Suprapubic skin (tissue), 3 donors: ENCODE data around the gene FARS2.

ENCODE experiments used
- EP300 ChIP-seq: sonication (generic); formaldehyde crosslinking; IDR thresholded peaks from one replicate; pipeline ENCODE4 v1.6.1; 2017; ENCODE audit warnings: antibody characterized with exemption
- TF ChIP-seq, protein P1 (sequence below), 2 donors: fragments of 200-600 bp in 1 of 2; fragments of 450-650 bp in 1 of 2; sonication (generic) in 1 of 2; IDR thresholded peaks; one replicate each; pipeline ENCODE4 v1.5.1; 2016 to 2019; ENCODE audit warnings: antibody characterized with exemption in 2 of 2, mild to moderate bottlenecking in 1 of 2, moderate library complexity in 1 of 2

DNA sequence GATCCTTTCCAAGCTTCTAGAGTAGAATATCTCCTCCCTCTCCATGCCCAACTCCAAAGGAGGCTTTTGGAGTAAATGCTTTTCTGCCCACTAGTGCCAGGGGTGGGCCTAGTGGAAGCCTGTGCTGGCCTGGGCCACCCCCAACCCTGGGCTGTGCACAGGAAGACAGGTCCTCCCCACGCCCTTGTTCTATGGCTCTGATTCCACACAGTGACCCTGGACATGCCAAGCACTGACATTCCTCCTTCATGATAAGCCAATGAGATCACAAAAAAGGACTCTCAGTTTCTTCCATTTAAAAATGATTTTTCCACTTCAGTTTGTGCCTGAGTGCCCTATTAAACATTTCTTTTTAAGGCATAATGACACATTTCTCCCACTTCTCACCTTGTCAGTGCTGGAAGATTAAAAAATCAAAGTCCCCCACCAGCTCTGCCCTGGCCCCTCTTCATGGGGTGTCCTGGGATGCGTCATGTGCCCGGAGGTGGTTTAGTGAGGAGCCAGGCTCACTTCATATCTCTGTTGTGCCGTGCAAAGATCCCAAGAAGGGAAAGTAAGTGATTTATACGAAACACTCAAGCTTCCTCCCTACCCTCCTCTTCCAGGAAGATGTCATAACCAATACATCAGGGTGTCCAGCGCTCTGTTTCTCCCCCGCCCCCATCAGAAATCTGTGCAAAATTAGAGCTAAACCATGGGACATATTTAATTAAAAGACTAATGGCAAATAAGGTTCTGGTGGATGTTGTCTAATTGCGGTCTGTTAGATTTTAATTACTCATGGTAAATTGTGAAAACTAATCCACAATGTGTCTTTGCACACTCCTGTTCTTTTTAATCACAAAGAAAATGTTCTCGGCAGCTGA, 490.4 kb downstream of the FARS2 start:
- TF ChIP-seq, protein P1, sequence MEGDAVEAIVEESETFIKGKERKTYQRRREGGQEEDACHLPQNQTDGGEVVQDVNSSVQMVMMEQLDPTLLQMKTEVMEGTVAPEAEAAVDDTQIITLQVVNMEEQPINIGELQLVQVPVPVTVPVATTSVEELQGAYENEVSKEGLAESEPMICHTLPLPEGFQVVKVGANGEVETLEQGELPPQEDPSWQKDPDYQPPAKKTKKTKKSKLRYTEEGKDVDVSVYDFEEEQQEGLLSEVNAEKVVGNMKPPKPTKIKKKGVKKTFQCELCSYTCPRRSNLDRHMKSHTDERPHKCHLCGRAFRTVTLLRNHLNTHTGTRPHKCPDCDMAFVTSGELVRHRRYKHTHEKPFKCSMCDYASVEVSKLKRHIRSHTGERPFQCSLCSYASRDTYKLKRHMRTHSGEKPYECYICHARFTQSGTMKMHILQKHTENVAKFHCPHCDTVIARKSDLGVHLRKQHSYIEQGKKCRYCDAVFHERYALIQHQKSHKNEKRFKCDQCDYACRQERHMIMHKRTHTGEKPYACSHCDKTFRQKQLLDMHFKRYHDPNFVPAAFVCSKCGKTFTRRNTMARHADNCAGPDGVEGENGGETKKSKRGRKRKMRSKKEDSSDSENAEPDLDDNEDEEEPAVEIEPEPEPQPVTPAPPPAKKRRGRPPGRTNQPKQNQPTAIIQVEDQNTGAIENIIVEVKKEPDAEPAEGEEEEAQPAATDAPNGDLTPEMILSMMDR (IDR thresholded peaks at IDR 0.05), result no peak
- TF ChIP-seq EP300, result no peak
